PC-9 (cell line): ENCODE results near the gene MIB1. TPM values are rescaled to one million over a fixed set of nuclear protein-coding genes. Genes with fewer than 3 reads are reported as not detected.

Source experiments
- BruUV-seq: library from RNA; stranded (reverse); fragments of 400-500 nt; replicated peaks from 2 replicates; lab custom pipeline; 2021; lab: Mats Ljungman, UMichigan
- CTCF ChIA-PET: fragments of 300-600 bp; sonication (Branson Sonifier 250); formaldehyde crosslinking; loops from one replicate; lab custom pipeline; 2022; ENCODE audit warnings: antibody characterized with exemption; lab: Charles Lee
- POLR2A ChIA-PET: fragments of 300-600 bp; sonication (Branson Sonifier 250); formaldehyde crosslinking; loops from one replicate; lab custom pipeline; 2022; ENCODE audit warnings: antibody characterized with exemption; ENCODE audit not compliant: unreplicated experiment; lab: Charles Lee
- DNase-seq, 2 experiments: peaks; one replicate each; pipeline versions ENCODE4 v3.0.0 to v3.0.0-alpha.2; 2015 to 2022; ENCODE audit warnings: mixed read lengths in 1 of 2
- H2AFZ ChIP-seq: fragments of 200-600 bp; sonication (generic); 2 replicates; pipeline ENCODE4 v1.8.1; 2017; ENCODE audit warnings: antibody characterized with exemption
- H3F3A ChIP-seq: fragments of 200-600 bp; sonication (generic); 2 replicates; pipeline ENCODE4 v1.8.1; 2017; ENCODE audit warnings: antibody characterized with exemption, mild to moderate bottlenecking, low read depth; ENCODE audit not compliant: insufficient read depth
- H3K27ac ChIP-seq: fragments of 200-600 bp; sonication (generic); 2 replicates; pipeline ENCODE4 v1.6.1; 2016; ENCODE audit warnings: mixed run types
- H3K27me3 ChIP-seq: fragments of 200-600 bp; sonication (generic); 2 replicates; pipeline ENCODE4 v1.6.1; 2016; ENCODE audit warnings: low read depth, mixed run types; ENCODE audit not compliant: insufficient read depth
- H3K36me3 ChIP-seq: fragments of 200-600 bp; sonication (generic); 2 replicates; pipeline ENCODE4 v1.6.1; 2016; ENCODE audit warnings: low read depth, mixed run types
- H3K4me1 ChIP-seq: fragments of 200-600 bp; sonication (generic); replicated peaks from 2 replicates; pipeline ENCODE4 v1.6.1; 2016; ENCODE audit warnings: mixed run types; ENCODE audit not compliant: insufficient read depth
- H3K4me2 ChIP-seq: fragments of 200-600 bp; sonication (generic); 2 replicates; pipeline ENCODE4 v1.6.1; 2017; ENCODE audit warnings: mixed run types
- H3K4me3 ChIP-seq: fragments of 200-600 bp; sonication (generic); 2 replicates; pipeline ENCODE4 v1.6.1; 2016; ENCODE audit warnings: mixed run types
- H3K79me2 ChIP-seq: fragments of 200-600 bp; sonication (generic); 2 replicates; pipeline ENCODE4 v1.6.1; 2017; ENCODE audit warnings: low read depth, mixed run types
- H3K9me2 ChIP-seq: fragments of 200-600 bp; sonication (generic); 2 replicates; pipeline ENCODE4 v1.8.1; 2017; ENCODE audit warnings: mild to moderate bottlenecking; ENCODE audit not compliant: insufficient read depth
- H3K9me3 ChIP-seq: fragments of 200-600 bp; sonication (generic); 2 replicates; pipeline ENCODE4 v1.8.1; 2016; ENCODE audit warnings: low read depth; ENCODE audit not compliant: insufficient read depth
- H4K20me1 ChIP-seq: fragments of 200-600 bp; sonication (generic); 2 replicates; pipeline ENCODE4 v1.8.1; 2017; ENCODE audit not compliant: insufficient read depth
- CTCF ChIP-seq: fragments of 200-600 bp; sonication (generic); conservative IDR thresholded peaks from 2 replicates; pipeline ENCODE4 v1.6.1; 2017; ENCODE audit warnings: mixed run types, antibody characterized with exemption, mild to moderate bottlenecking, moderate library complexity
- EZH2 ChIP-seq: fragments of 200-600 bp; sonication (generic); IDR thresholded peaks from 2 replicates; pipeline ENCODE4 v1.8.0; 2017; ENCODE audit warnings: antibody characterized with exemption, low read depth
- intact Hi-C: fragments of 100-400 bp; cut with micrococcal nuclease; formaldehyde crosslinking; loops from one replicate; pipeline ENCODE4 v1.10.0; 2022; ENCODE audit not compliant: unreplicated experiment
- total RNA-seq: library from RNA; stranded (reverse); gene quantifications from 2 replicates; pipeline ENCODE4 v1.2.3, GENCODE V29; 2021

The MIB1 gene
- total RNA-seq, 1 experiment from 2014 or later, result 40.1 TPM

GRCh38 chr18:21739604-21740537, 721 bp upstream of the MIB1 start:
- BruUV-seq, result no TSS peak
- peak overlapping the region; percentile 76 for H3K4me2 ChIP-seq
- intact Hi-C loops, result loop anchor here (10.0 kb wide), 2 partner anchors 65 to 125 kb away; partner anchors contain the start of gene SNRPD1

GRCh38 chr18:21741312-21741561, 645 bp downstream of the MIB1 start:
- Histone ChIP-seq H3K9me3 (no peaks in the 10 kb centered on the region; the same call in 1 of the 2 replicates), H3F3A (no peaks in the 10 kb centered on the region), H3K4me1 (peaks cover 4% of the 10 kb centered on the region; the same call in 1 of the 2 replicates), H3K9me2 (no peaks in the 10 kb centered on the region), H3K4me2 (peak overlapping the region; percentile 76), H3K4me3 (peak overlapping the region; percentile 80; the same call in 1 of the 2 replicates), H3K27ac (no peak overlapping the region), H3K27me3 (no peaks in the 10 kb centered on the region), H3K36me3 (no peaks in the 10 kb centered on the region), H4K20me1 (no peaks in the 10 kb centered on the region), H2AFZ (peak overlapping the region; percentile 76; the same call in 1 of the 2 replicates), H3K79me2 (peaks cover 45% of the 10 kb centered on the region)
- intact Hi-C loops, result loop anchor here (10.0 kb wide), 2 partner anchors 66 to 126 kb away; partner anchors contain the start of gene SNRPD1
- no peak for TF ChIP-seq CTCF
- CTCF ChIA-PET, result no interaction called here
- POLR2A ChIA-PET, result no interaction called here
- no peak for DNase-seq
- BruUV-seq, result no TSS peak

More at GRCh38 chr18:21739604-21740537, 721 bp upstream of the MIB1 start:
- Histone ChIP-seq H3K9me3 (no peaks in the 10 kb centered on the region; the same call in 1 of the 2 replicates), H3F3A (no peaks in the 10 kb centered on the region), H3K27ac (no peak overlapping the region), H3K79me2 (peaks cover 33% of the 10 kb centered on the region), H3K27me3 (no peaks in the 10 kb centered on the region), H3K4me3 (peak overlapping the region; percentile 80; the same call in 1 of the 2 replicates), H3K4me1 (peaks cover 4% of the 10 kb centered on the region; the same call in 1 of the 2 replicates), H3K36me3 (no peaks in the 10 kb centered on the region), H4K20me1 (no peaks in the 10 kb centered on the region), H2AFZ (peak overlapping the region; percentile 66), H3K9me2 (no peaks in the 10 kb centered on the region)
- no peak for TF ChIP-seq CTCF
- TF ChIP-seq EZH2, result no peak
- ChIA-PET CTCF (interaction anchor here (0.7 to 1.1 kb wide), 2 partner anchors 139 to 929 kb away, joined by 5 to 9 read pairs; partner anchors contain the start of gene ESCO1), POLR2A (interaction anchor here (0.6 kb wide), 1 partner anchor 84 kb away, joined by 3 read pairs; no protein-coding TSS in a partner anchor)
- no peak for DNase-seq

GRCh38 chr18:21741562-21742314, 1.1 kb downstream of the MIB1 start:
- Histone ChIP-seq H3K9me2 (no peaks in the 10 kb centered on the region), H3K4me1 (peaks cover 4% of the 10 kb centered on the region; the same call in 1 of the 2 replicates), H2AFZ (peak overlapping the region; percentile 76), H3K36me3 (no peaks in the 10 kb centered on the region), H3K27ac (no peak overlapping the region), H4K20me1 (no peaks in the 10 kb centered on the region), H3K4me3 (peak overlapping the region; percentile 80), H3K27me3 (no peaks in the 10 kb centered on the region), H3K4me2 (peak overlapping the region; percentile 76), H3K9me3 (no peaks in the 10 kb centered on the region; the same call in 1 of the 2 replicates), H3F3A (no peaks in the 10 kb centered on the region), H3K79me2 (peaks cover 50% of the 10 kb centered on the region)
- ChIA-PET POLR2A (interaction anchor here (1.0 kb wide), 1 partner anchor 19 kb away, joined by 3 read pairs; no protein-coding TSS in a partner anchor), CTCF (interaction anchor here (0.6 kb wide), 1 partner anchor 109 kb away, joined by 6 read pairs; no protein-coding TSS in a partner anchor)
- TF ChIP-seq CTCF, result no peak
- no peak for TF ChIP-seq EZH2
- TSS peak; percentile 40 for BruUV-seq
- intact Hi-C loops, result loop anchor here (10.0 kb wide), 2 partner anchors 67 to 127 kb away; partner anchors contain the start of gene SNRPD1
- peak in 1 of 2 experiments; percentile 10 for DNase-seq
